Hepatic stellate cell (primary cell): ENCODE data around the gene MTCH1.

Experiments used
- DNase-seq: peaks from one replicate; pipeline ENCODE4 v3.0.0; 2011; ENCODE audit warnings: low spot score

MTCH1 gene

DNA sequence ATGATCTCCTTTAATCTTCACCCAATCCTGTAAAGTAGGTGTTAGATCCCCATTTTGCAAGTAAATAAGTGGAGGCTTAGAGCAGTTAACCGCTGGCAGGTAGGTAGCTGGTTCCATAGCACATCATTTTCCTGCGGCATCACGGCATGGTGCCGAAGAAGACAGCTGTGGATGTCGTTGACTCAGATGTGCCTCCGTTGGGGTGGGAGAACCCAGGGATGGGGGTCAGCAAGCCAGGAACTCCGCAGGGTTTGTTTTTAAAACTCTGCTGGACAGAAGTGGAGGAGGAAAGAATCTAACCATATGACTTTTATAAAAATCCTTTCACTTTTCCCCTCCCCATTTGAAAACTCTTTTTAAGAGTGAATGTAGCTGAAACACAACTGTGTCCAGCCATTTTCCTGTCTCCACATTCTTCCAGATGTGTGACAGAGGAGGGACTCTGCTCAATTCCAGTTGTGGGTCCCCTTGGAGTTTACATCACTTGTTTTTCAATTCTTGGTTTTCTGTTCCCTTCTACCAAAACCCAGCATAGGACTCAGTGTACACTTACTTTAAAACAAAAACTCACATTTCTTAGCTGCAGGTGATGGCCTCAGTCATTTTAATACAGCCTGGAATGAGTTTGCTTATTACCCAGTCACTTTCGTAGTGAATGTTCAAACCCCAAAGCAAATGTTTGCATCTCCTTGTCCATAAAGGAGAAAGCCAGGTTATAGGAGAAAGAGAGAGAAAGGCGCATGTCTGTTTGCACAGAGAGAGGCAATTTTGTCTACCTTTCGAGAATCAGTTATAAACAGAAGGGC, 59.1 kb downstream of the MTCH1 start:
- DNase-seq, result no peak

- no peak for DNase-seq
Measured at GRCh38 chr6:36925809-36926208, 60.2 kb downstream of the MTCH1 start.

- no peak for DNase-seq
Measured at GRCh38 chr6:36924778-36925374, 61.1 kb downstream of the MTCH1 start.

GRCh38 chr6:36924131-36924530, 61.9 kb downstream of the MTCH1 start:
- DNase-seq, result no peak

DNA sequence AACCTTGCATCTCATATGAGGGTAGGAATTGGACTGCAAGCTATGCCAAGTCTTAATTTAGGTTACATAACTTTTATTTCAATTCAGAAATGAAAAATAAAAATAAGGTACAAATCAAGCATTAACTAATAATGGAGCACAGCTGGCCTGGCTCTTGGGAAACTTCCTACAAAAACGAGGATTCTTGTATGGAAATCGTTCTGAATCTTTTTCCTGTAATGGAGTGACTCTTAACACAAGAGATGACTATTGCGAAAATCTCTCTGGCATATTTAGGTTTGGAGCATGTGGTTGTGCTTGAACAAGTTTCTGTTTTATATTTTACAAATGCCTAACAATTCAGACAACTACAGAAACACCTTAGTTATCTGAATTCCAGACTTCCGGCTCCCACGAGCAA, 65.5 kb downstream of the MTCH1 start:
- no peak for DNase-seq

- no peak for DNase-seq
Measured at GRCh38 chr6:36920049-36920448, 65.9 kb downstream of the MTCH1 start.
